ENCODE results near the gene YWHAE.
A peak's percentile ranks its signal among the peaks of the same experiment; 100 is the strongest.
"Not testable (repeated sequence)": the region's sequence is repeated elsewhere in the genome, so short reads cannot be mapped to it uniquely, and the experiment has no call there.

YWHAE gene

GRCh38 chr17:1413281-1413791, 13.3 kb upstream of the YWHAE start:
- FAIRE-seq (no peak), DNase-seq (ENCODE audit: insufficient read length, low spot score) (no peak)

GRCh38 chr17:1412185-1413110, 12.4 kb upstream of the YWHAE start:
- no peak for FAIRE-seq
- DNase-seq (ENCODE audit: insufficient read length, low spot score), result no peak

- no peak for DNase-seq (ENCODE audit: insufficient read length, low spot score)
- no peak for FAIRE-seq
Measured at GRCh38 chr17:1402262-1402586, 2.2 kb upstream of the YWHAE start.

- FAIRE-seq, result peak; percentile 21
- no peak for DNase-seq (ENCODE audit: insufficient read length, low spot score)
Measured at GRCh38 chr17:1398931-1399678, 917 bp downstream of the YWHAE start.

GRCh38 chr17:1398028-1398427, 2.0 kb downstream of the YWHAE start:
- peak; percentile 49 for FAIRE-seq

GRCh38 chr17:1395876-1396665, 4.0 kb downstream of the YWHAE start:
- not testable (repeated sequence) for DNase-seq (ENCODE audit: insufficient read length, low spot score); FAIRE-seq

More at GRCh38 chr17:1398028-1398427, 2.0 kb downstream of the YWHAE start:
- no peak for DNase-seq (ENCODE audit: insufficient read length, low spot score)

GRCh38 chr17:1391577-1391976, 8.4 kb downstream of the YWHAE start:
- no peak for FAIRE-seq

GRCh38 chr17:1390432-1391367, 9.3 kb downstream of the YWHAE start:
- FAIRE-seq (no peak), DNase-seq (ENCODE audit: insufficient read length, low spot score) (no peak)

More at GRCh38 chr17:1391577-1391976, 8.4 kb downstream of the YWHAE start:
- DNase-seq (ENCODE audit: insufficient read length, low spot score), result no peak

- DNase-seq (ENCODE audit: insufficient read length, low spot score); FAIRE-seq: not testable (repeated sequence)
Measured at GRCh38 chr17:1387490-1388227, 12.4 kb downstream of the YWHAE start.

GRCh38 chr17:1386675-1387190, 13.3 kb downstream of the YWHAE start:
- not testable (repeated sequence) for FAIRE-seq; DNase-seq (ENCODE audit: insufficient read length, low spot score)

- no peak for FAIRE-seq
- DNase-seq (ENCODE audit: insufficient read length, low spot score), result no peak
Measured at GRCh38 chr17:1386265-1386664, 13.8 kb downstream of the YWHAE start.

- FAIRE-seq (no peak), DNase-seq (ENCODE audit: insufficient read length, low spot score) (no peak)
Measured at GRCh38 chr17:1385861-1386260, 14.2 kb downstream of the YWHAE start.

- FAIRE-seq (no peak), DNase-seq (ENCODE audit: insufficient read length, low spot score) (no peak)
Measured at GRCh38 chr17:1384905-1385435, 15.1 kb downstream of the YWHAE start.

GRCh38 chr17:1379930-1380313, 20.1 kb downstream of the YWHAE start:
- DNase-seq (ENCODE audit: insufficient read length, low spot score), result no peak
- FAIRE-seq, result no peak

- DNase-seq (ENCODE audit: insufficient read length, low spot score) (no peak), FAIRE-seq (no peak)
Measured at GRCh38 chr17:1379208-1379929, 20.7 kb downstream of the YWHAE start.

GRCh38 chr17:1378476-1378860, 21.6 kb downstream of the YWHAE start:
- not testable (repeated sequence) for DNase-seq (ENCODE audit: insufficient read length, low spot score); FAIRE-seq

- FAIRE-seq (no peak), DNase-seq (ENCODE audit: insufficient read length, low spot score) (no peak)
Measured at GRCh38 chr17:1377334-1377733, 22.7 kb downstream of the YWHAE start.

- DNase-seq (ENCODE audit: insufficient read length, low spot score) (no peak), FAIRE-seq (peak; percentile 79)
Measured at GRCh38 chr17:1376061-1376460, 24.0 kb downstream of the YWHAE start.
